Colon (tissue), 2 donors: ENCODE data around the gene LPCAT3.

ENCODE experiments used
- FAIRE-seq: peaks from 2 replicates; lab custom pipeline; 2012; peaks lifted over from hg19 to GRCh38; lab: Jason Lieb, UNC
- donor health status: control.
- donor health status: control.

Gene LPCAT3

GRCh38 chr12:6998715-6999451 is 19.4 kb downstream of the LPCAT3 start:
- no peak for FAIRE-seq

GRCh38 chr12:6996040-6996441 is 22.2 kb downstream of the LPCAT3 start:
- FAIRE-seq, result no peak

DNA sequence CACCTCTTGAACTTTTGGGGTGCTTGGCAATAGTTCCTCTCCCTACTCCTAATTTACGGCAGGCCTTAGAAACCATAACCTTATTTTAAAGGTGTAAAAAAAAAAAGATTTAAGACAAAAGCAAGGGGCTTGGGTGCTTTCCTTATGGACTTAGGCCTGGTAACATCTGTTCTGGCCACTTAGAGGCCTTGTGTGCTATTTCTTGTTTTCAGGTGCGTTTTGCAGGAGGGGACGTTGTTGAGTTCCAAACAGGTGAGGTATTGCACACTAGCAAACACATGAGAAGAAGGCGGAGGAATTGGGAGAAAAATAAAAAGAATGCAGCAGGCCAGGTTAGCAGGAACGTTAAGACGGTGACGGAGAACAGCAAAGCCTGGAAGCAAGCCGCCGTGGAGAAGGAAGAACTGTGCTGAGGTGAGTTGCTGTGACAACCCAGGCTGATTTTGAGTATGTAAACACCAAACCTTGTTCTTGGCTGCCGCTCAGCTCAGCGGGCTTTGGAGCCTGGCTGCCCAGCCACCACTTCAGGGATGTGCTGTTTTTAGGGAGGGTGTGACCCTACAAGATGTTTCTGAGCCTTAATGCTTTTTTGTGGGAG is 30.2 kb downstream of the LPCAT3 start:
- no peak for FAIRE-seq

- no peak for FAIRE-seq
These were observed 35.7 kb downstream of the LPCAT3 start for GRCh38 chr12:6982532-6982931.

DNA sequence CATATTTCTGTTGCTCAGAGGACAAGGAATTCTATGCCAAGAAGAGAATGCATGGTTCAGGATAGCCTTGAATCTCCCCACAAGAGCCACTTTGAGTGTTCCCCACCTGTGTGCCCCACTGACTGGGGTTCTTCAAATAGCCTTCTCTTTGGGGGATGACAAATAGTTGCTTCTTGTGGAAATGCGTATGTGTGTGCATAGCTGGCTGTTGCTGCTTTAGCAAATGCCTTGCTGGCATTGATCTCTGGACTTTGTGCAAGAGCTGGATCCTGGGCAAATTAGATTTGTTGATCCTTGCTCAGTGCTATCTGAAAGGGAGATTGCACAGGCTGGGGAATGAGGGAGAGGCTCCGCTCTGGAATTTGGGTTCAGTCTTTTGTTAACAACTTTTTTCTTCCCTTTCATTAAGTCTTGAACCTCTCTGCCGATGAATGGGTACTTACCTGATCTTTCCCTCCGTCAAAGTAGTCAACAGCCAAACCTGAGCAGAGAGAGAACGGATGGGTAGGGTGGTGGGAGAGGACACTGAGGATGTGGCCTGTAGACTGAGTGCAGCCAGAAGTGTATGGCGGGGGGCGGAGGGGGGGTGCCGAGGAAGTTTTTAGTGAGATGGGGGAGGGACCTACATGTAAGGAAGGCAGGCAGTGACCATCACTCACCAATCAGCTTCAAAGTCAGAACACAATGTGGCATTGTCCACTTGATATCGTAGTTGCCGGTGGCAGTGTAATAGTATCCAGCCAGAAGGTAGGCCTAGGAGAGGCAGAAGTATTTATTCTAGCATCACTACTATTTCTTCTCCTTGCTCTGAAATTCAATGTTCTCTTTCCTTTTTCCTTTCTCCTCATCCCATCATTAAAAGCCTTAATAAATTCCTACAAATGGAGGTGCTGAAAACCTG is 36.9 kb downstream of the LPCAT3 start:
- FAIRE-seq, result no peak

DNA sequence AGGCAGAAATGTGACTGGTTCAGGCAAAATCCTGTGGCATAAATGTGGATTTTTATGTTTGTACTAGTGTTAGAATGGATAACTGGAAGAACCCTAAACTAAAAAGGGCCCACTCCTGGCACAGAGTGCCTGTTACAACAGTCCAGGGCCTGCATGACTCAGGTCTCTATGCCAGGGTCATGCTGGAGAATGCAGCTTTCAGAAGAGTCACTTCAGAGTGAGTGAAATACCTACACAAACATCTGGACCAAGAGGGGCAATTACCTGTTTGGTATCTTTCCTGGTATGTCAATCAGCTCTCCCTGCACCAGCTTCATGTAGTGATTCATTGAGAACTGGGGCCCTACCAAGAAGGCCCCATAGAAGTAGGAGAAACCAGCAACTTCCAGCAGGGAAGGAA is 37.5 kb downstream of the LPCAT3 start:
- FAIRE-seq, result no peak

DNA sequence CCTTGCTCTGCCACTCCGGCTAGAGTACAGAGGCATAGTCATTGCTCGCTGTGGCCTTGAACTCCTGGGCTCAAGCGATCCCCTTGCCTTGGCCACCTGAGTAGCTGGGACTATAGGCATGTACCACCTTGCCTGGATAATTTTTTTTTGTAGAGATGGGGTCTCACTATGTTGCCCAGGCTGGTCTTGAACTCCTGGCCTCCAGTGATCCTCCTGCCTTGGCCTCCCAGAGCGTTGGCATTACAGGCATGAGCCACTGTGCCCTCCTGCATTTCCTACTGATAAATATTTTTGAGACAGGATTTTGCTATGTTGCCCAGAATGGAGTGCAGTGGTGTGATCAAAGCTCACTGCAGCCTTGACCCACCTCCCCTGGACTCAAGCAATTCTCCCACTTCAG is 38.2 kb downstream of the LPCAT3 start:
- no peak for FAIRE-seq

DNA sequence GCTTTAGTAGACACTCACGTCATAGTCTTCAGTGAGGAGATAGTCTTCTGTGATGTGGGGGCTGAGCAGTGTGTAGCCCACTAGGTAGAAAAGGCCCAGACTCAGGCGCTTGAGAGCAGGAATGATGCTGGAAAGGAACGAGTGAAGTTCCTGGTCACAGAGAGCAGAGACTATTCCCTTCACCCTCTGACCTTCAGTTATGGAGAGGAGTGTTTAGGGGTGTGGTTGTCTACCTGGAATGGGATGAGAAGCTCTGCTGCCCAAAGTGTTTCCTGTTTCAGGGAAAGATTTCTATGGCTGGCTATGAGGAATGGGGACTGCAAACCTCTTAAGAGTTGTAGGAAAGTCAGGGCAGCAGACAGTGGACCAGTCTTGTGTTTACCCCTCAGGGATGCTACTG is 38.8 kb downstream of the LPCAT3 start:
- FAIRE-seq, result no peak

DNA sequence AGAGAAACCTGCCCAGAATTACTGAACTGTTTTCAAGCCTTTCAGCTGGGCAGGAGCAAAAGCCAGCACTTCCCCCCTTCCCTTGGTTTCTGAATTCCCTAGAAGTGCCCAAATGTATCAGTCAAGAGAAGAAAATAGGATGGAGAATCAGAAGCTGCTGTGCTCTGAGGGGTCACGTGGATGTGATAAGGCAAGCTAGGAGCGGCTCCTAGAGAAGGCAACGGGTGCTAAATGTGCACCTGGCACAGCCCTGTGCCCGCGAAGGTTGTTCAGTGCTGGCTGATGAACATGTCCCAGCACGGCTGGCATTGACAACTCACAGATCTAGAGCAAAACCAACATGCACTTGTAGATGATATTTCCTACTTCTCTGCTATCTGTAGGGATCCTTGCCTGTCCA is 39.3 kb downstream of the LPCAT3 start:
- no peak for FAIRE-seq

DNA sequence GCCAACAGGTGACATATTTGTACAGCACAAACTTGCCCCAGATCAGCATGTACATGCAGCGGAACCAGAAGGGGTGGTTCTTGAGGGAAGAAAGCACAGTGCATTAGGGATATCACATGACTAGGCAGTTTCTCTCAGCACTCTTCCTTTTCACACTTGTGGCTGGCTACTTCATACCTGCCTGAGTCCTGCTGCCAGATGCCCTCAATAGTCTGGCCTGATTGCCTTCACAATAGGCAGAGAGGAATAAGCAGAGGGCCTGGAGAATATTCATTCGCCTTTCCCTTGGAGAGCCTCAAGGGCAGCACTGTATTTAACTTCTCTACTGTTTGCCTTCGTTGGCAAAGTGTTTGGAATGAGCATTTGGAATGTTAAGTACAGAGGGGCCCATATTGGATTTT is 39.7 kb downstream of the LPCAT3 start:
- no peak for FAIRE-seq

- no peak for FAIRE-seq
These were observed 40.1 kb downstream of the LPCAT3 start for GRCh38 chr12:6978188-6978587.

- no peak for FAIRE-seq
These were observed 40.6 kb downstream of the LPCAT3 start for GRCh38 chr12:6977653-6978052.

DNA sequence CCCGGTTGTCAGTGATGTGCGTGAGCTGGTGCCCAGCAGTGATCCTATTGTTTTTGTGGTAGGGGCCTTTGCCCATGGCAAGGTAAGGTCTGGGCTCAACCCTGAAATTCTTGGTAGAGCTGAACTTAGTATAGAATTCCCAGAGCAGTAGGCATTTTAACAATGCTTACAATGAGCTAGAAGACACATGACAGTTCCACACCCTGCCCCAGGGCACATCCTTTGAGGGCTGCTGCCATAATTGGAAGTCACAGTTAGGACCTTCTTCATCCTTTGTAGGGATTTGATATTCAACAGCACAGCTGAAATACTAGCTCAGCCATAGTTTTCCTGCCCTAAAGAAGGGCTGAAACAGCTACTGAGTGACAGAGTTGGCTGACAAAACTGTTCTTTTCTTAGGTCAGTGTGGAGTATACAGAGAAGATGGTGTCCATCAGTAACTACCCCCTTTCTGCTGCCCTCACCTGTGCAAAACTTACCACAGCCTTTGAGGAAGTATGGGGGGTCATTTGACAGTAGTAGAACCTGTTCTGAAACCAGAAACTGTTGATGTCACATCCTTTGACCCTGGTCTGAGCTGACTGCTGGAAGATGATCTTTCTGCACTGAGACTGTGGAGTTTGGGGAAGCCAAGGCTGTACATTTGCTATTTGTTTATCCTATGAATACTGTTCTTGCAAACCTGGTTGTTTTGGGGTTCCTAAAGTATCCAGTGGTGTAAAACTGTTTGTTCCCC is 42.8 kb downstream of the LPCAT3 start:
- FAIRE-seq, result no peak

DNA sequence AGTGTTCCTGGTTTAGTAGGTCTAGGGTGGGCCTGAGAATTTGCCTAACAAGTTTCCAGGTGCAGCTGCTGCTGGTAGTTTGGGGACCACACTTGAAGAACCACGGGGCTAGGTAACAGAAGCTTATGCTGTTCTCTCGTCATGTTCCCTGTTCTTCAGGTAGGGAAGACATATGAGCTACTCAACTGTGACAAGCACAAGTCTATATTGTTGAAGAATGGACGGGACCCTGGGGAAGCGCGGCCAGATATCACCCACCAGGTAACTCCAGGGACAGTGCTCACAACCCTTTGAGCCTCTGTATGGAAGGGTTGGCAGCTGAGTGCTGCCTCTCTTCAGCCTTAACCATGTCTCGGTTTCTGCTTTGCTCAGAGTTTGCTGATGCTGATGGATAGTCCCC is 44.1 kb downstream of the LPCAT3 start:
- FAIRE-seq, result no peak

- FAIRE-seq, result no peak
These were observed 48.2 kb downstream of the LPCAT3 start for GRCh38 chr12:6970096-6970527.

DNA sequence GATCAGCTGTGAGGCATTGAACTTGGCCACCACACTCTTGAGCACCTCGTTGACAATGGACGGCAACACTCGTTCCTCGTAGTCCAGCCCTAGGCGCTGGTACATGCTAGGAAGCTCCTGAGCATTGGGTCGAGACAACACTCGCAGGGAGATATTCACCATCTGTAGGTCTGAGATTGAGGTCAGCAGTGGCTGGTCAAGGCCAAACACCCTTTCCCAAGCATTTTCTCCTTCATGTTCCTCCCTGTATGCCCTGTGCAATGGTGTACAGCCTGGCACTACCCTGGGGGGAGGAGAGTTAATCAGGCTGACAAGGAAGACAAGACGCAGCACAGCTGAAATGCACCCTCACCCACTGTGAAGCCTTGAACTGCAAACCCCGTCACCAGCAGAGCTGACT is 49.9 kb downstream of the LPCAT3 start:
- FAIRE-seq, result no peak

DNA sequence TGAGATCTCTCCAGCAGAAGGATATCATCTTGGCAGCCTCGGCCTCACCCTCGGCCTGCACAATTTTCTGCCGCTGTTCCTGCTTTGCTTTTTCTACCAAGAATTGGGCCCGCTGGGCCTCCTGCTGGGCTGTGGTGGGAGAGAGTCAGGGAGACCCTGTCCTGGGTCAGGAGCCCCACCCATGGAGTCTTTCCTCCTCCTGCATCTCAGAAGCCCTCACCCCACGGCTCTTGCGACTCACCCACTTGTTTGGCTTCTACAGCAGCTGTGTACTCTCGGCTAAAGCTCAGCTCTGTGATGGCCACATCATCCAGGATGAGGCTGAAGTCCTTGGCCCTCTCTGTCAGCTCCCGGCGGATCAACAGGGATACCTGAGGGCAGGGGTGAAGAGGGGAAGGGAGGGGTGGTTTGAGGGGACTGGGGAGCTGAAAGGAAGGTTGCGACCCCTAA is 50.6 kb downstream of the LPCAT3 start:
- no peak for FAIRE-seq

DNA sequence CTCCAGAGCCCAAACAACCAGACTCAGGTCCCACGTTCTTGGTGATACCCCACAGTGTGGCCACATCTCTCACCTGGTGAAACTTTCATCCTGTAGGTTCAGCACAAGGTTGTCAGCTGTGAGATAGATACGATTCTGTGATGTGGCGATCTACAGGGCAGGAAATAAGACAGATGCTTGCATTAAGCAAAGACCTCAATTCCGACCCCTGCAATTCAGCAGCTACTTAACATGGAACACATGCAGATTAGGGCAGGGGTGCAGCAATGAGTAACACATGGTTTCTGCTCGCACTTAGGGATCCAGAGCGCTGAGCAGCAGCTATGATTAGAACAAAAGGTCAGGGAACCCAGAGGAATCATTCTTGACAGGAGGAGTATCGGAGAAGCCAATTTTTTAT is 51.9 kb downstream of the LPCAT3 start:
- FAIRE-seq, result no peak

DNA sequence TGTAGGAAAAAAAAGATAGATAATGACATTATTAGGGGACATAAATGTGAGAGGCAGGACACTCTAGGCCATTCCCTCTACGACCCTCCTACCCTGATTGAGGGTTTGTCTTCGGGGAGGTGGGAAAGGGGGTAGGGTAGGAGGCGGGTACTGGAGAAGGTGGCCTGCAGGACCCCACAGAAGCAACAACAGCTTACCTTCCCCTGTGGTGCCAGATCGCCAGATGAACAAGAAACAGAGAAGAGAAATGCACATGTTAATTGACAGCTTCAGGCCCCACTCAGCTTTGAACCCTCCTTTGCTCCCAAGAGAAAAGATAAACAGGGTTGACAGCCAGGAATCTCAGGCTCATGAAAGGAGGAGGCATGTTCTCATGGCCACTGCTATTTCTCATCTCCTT is 52.6 kb downstream of the LPCAT3 start:
- no peak for FAIRE-seq

DNA sequence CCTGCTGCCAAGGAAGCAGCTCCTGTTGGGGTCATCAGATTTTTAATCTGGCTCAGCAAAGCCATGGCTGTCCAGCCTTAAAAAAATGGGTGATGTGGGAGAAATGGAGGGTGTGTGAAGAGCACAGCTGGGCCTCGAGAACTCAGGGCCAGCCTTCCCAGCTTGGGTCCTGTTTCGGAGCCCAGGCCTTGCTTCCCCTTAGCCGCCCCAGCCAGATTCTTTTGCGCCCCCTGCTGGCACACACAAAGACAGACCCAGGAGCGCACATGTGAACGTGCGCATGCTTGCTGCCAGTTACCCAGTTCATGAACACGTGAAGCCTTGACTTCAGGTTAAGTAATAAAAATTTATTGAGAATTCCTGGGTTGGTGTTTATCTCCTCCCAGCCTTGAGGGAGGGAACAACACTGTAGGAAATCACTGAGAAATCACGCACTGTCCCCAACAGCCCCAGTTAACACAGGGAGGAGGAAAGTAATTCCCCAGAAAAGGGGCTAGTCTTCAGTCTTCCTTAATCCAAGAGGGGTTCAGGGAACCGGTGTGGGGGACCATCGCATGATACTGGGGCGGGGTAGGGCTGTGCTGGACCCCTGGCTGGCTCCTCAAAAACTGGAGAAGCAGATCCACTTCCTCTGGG is 53.1 kb downstream of the LPCAT3 start:
- no peak for FAIRE-seq

- FAIRE-seq, result no peak
These were observed 53.7 kb downstream of the LPCAT3 start for GRCh38 chr12:6964605-6965025.
